ENCODE measurements around the gene CDH24.
"Not testable (repeated sequence)": the region's sequence is repeated elsewhere in the genome, so short reads cannot be mapped to it uniquely, and the experiment has no call there.

CDH24 gene

GRCh38 chr14:23015618-23016017 is 41.7 kb downstream of the CDH24 start:
- DNase-seq, result no peak

- not testable (repeated sequence) for DNase-seq
Measured at GRCh38 chr14:23013749-23014054, 43.6 kb downstream of the CDH24 start.

- DNase-seq, result no peak
Measured at GRCh38 chr14:23013054-23013748, 44.1 kb downstream of the CDH24 start.

- peak; percentile 74 to 82 for DNase-seq
Measured at GRCh38 chr14:23009939-23010726, 47.2 kb downstream of the CDH24 start, which contains the start of gene C14orf93. C14orf93 (minus strand) TSS chr14:23010143; CDS start chr14:22999023, 11,120 bp downstream.

GRCh38 chr14:23009483-23009938 is 47.8 kb downstream of the CDH24 start:
- no peak for DNase-seq

GRCh38 chr14:23008831-23009230 is 48.5 kb downstream of the CDH24 start:
- no peak for DNase-seq

- DNase-seq, result peak; percentile 98 to 99
Measured at GRCh38 chr14:23006544-23007419, 50.5 kb downstream of the CDH24 start.

GRCh38 chr14:23006188-23006534 is 51.2 kb downstream of the CDH24 start:
- no peak for DNase-seq

- no peak for DNase-seq
Measured at GRCh38 chr14:23005451-23006187, 51.7 kb downstream of the CDH24 start.

- DNase-seq, result not testable (repeated sequence)
Measured at GRCh38 chr14:23004274-23004673, 53.0 kb downstream of the CDH24 start.

- no peak for DNase-seq
Measured at GRCh38 chr14:23002592-23002991, 54.7 kb downstream of the CDH24 start.

GRCh38 chr14:23000860-23001259 is 56.5 kb downstream of the CDH24 start:
- DNase-seq, result no peak

- no peak for DNase-seq
Measured at GRCh38 chr14:22998329-22999012, 58.8 kb downstream of the CDH24 start.

- DNase-seq, result no peak
Measured at GRCh38 chr14:22997676-22998323, 59.5 kb downstream of the CDH24 start.

All from CD4-positive, alpha-beta T cell treated with Interferon alpha-2 for 1 hour (primary cell).